NCI-H2196 treated with DMSO at 0.1 percent for 48 hours (cell line): Measurements from ENCODE around the gene MSH6.
A peak's percentile ranks its signal among the peaks of the same experiment; 100 is the strongest.

Experiments used
- DNase-seq: peaks from one replicate; lab custom pipeline; 2025; ENCODE audit not compliant: unreplicated experiment; lab: John Stamatoyannopoulos, UW

MSH6 gene

GRCh38 chr2:47783486-47784351 lies 774 bp downstream of the MSH6 start:
- DNase-seq, result peak; percentile 62

- no peak for DNase-seq
Observed at GRCh38 chr2:47784352-47784851, 1.5 kb downstream of the MSH6 start.

GRCh38 chr2:47785986-47786385 lies 3.0 kb downstream of the MSH6 start:
- DNase-seq, result peak; percentile 15

DNA sequence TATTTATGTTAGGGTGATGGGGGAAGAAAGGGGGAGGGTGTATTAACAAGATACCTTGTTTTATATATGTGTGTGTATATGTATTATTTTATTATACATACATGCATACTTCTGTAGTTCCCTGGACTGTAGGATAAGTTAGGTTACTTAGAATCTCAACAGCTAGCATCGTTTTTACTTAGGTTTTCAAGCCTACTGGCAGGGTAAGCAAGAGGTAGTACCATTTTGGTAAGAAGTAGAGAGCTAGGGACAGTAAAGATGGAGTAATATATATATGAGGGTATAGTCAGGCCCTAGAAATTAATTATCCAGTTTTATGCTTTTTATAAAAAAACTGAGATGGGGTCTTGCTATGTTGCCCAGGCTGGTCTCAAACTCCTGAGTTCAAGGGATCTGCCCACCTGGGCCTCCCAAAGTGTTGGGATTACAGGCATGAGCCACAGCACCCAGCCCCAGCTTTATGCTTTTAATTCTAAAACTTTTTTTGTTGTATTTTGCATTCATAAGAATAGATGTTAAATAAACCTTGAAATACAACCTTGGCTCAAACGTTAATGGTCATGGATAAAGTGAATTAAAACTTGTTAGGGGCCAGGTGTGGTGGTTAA lies 13.2 kb downstream of the MSH6 start:
- no peak for DNase-seq

DNA sequence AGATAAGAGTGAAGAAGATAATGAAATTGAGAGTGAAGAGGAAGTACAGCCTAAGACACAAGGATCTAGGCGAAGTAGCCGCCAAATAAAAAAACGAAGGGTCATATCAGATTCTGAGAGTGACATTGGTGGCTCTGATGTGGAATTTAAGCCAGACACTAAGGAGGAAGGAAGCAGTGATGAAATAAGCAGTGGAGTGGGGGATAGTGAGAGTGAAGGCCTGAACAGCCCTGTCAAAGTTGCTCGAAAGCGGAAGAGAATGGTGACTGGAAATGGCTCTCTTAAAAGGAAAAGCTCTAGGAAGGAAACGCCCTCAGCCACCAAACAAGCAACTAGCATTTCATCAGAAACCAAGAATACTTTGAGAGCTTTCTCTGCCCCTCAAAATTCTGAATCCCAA lies 15.7 kb downstream of the MSH6 start:
- no peak for DNase-seq

GRCh38 chr2:47799031-47799609 lies 16.2 kb downstream of the MSH6 start:
- no peak for DNase-seq

GRCh38 chr2:47801118-47801517 lies 18.2 kb downstream of the MSH6 start:
- no peak for DNase-seq

- DNase-seq, result no peak
Observed at GRCh38 chr2:47803363-47803762, 20.4 kb downstream of the MSH6 start.

- DNase-seq, result no peak
Observed at GRCh38 chr2:47803770-47804169, 20.8 kb downstream of the MSH6 start.

DNA sequence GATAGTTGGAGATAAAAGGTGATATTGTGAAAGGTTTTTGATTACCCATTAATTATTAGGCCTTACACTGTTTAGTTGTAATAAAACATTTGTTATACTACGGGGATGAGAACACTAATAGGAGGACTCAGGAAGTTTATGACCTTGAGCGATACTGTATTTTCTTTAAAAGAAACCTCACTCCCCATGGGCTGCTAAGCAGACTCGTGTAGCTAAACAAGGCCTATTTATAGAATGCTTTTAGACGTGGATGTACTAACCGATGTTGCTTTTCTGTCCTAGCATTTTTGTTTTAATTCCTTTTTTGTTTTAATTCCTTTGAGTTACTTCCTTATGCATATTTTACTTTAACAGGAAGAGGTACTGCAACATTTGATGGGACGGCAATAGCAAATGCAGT lies 22.9 kb downstream of the MSH6 start:
- no peak for DNase-seq

- no peak for DNase-seq
Observed at GRCh38 chr2:47808614-47809013, 25.7 kb downstream of the MSH6 start.

GRCh38 chr2:47809903-47810302 lies 27.0 kb downstream of the MSH6 start:
- DNase-seq, result no peak

- no peak for DNase-seq
Observed at GRCh38 chr2:47810850-47811249, 27.9 kb downstream of the MSH6 start.

- no peak for DNase-seq
Observed at GRCh38 chr2:47811668-47812067, 28.7 kb downstream of the MSH6 start.

- DNase-seq, result no peak
Observed at GRCh38 chr2:47815764-47816163, 32.8 kb downstream of the MSH6 start.

DNA sequence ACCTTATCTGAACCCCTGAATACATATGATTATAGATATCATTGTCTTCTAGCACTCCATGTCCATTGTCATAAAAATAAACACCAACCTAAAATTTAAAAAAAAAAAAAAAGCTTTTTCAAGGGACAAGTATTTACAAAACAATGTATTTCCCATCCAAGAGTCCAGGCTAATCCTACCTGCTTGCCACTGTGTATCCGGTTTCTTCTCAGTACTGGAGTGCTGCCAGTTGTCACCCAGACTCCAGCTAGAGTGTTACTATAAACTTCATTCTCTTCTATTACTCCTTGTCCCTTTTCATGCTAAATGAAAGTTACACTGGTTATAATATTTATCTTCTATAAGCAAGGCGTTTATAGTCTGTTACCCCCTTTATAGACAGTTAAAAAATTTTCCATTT lies 35.8 kb downstream of the MSH6 start:
- DNase-seq, result no peak

DNA sequence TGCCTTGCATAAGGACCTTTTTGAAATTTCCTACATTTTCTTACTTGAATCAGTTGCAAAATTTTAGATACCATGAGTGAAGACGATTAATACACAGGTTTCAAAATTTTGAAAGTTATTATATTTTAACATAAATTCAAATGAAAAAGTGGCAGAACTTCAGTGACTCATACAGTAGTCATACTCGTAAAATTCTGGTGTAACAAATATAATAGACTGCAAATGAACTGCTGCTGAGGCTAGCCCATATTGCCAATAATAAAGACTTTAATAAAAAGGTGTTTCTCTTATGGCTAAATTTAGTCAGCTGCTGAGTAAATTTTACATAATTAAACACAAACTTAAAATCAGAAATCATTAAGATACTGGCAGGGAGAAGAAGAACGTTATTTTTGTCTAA lies 36.9 kb downstream of the MSH6 start:
- DNase-seq, result no peak

DNA sequence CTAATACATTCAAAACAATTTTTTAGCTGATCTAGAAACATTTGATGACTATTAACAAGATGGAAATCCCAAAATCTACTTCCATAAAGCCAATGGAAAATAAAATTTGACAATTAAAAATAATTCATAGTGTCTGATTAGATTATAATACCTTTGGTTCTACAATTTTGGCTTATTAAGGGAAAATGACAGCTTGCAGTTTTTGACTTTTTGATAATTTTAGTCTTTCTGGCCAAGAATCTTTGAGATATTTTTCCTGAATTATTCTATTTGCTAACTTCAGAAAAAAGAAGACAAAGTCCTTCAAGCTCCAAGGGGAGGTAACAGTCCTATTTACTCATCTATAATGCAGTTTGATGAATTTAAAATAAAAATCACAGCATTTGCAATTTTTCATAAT lies 39.6 kb downstream of the MSH6 start:
- no peak for DNase-seq

DNA sequence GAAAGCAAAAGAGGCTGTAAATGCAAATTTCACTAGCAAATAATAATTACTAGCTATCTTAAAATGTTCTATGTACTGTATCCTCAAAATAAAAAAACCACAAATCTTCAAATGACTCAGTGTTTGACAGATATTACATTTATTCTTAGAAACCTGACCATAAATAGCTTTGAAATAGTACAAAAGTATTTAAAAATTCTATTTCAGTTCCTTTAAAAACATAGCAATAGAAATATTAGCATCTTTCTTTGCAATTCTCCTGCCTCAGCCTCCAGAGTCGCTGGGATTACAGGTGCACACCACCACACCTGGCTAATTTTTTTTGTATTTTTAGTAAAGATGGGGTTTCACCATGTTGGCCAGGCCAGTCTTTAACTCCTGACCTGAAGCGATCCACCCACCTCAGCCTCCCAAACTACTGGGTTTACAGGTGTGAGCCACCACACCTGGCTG lies 50.6 kb downstream of the MSH6 start:
- no peak for DNase-seq

DNA sequence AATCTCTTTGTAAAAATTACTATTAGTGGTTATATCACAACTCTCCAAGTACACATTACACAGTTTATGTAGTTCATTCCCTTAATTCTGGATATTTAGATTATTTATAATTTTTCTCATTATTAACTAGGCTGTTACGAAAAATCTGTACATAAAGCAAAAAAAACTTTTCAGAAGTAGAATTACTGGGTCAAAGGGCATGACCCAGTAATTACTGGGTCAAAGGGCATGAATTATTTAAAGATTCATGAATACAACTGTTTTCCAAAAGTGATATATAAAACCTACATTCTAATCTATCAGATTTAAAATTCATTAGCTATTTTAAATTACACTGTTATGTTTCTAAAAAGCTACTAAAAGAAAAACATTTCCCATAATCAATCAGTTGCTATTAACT lies 55.3 kb downstream of the MSH6 start:
- no peak for DNase-seq

- DNase-seq, result no peak
Observed at GRCh38 chr2:47838686-47839085, 55.7 kb downstream of the MSH6 start.

GRCh38 chr2:47842846-47843245 lies 59.9 kb downstream of the MSH6 start:
- no peak for DNase-seq
